LNCAP (cell line): ENCODE results near the gene FOXP2.
A peak's percentile ranks its signal among the peaks of the same experiment; 100 is the strongest.

ENCODE experiments used
- TF ChIP-seq, protein P1 (sequence below): fragments of 450-650 bp; IDR thresholded peaks from 2 replicates; pipeline ENCODE4 v1.5.1; 2017; ENCODE audit warnings: mild to moderate bottlenecking

The FOXP2 gene

DNA sequence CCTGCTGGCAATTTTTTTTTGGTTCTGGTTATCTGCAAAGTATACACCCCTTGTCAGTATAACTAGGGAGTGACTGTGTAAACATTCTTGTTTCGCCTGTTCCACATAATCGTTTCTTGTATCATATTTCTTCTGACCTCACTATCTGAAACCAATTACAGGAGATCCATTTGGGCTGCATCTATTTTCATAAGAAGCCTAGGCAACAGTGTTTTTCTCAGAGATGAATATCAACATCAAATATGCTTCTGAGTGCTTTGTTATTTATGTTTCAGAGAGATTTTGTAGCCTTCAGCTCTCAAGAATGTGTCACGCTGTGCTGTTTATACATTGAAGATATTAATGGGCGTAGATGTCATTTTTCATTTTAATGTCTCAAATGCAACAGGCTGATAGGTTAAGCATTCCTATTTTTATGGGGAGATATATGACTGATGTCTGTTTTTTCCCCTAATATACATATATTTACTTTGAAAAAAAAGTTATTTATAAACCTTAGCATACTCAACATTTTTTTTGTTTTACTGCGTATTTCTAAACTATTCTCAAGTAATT, 115.5 kb downstream of the FOXP2 start:
- TF ChIP-seq, protein P1, sequence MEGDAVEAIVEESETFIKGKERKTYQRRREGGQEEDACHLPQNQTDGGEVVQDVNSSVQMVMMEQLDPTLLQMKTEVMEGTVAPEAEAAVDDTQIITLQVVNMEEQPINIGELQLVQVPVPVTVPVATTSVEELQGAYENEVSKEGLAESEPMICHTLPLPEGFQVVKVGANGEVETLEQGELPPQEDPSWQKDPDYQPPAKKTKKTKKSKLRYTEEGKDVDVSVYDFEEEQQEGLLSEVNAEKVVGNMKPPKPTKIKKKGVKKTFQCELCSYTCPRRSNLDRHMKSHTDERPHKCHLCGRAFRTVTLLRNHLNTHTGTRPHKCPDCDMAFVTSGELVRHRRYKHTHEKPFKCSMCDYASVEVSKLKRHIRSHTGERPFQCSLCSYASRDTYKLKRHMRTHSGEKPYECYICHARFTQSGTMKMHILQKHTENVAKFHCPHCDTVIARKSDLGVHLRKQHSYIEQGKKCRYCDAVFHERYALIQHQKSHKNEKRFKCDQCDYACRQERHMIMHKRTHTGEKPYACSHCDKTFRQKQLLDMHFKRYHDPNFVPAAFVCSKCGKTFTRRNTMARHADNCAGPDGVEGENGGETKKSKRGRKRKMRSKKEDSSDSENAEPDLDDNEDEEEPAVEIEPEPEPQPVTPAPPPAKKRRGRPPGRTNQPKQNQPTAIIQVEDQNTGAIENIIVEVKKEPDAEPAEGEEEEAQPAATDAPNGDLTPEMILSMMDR, result no peak

DNA sequence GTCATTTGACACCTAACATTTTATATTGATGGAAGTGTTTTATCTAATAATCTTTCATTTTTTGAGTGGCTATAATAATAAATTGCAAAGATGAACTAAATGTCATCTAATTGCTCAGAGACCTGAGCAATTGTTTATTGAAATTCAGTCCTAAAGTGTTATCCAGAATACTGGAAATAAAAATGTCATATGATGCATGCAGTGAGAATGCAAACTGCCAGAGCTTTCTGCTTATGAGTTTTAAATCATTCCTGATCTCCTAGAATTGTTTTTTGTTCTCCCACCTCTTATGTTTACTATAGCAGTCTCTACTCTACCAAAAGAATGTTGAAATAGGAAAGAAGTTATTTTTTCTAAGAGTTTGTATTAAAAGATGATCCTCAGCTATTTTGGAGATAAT, 116.7 kb downstream of the FOXP2 start:
- TF ChIP-seq, protein P1, result no peak

DNA sequence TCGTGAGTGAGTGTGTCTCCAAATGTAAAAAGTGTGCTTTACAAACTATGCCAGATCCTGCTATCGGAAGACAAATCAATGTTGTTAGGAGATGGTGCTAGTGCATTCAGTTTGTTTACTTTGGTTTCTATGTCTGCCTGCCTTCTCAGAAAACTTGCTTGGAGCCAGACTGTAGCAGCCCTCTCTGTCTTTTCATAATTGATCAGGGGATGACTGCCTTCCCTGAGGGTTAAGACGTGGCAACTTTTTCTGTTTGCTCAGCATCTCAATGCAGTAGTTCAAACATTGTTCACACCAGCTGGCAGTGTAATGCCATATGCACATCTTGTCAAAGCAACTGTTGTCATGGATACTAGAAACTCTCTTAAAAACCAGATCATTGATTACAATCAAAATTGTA, 118.5 kb downstream of the FOXP2 start:
- TF ChIP-seq, protein P1, result no peak

DNA sequence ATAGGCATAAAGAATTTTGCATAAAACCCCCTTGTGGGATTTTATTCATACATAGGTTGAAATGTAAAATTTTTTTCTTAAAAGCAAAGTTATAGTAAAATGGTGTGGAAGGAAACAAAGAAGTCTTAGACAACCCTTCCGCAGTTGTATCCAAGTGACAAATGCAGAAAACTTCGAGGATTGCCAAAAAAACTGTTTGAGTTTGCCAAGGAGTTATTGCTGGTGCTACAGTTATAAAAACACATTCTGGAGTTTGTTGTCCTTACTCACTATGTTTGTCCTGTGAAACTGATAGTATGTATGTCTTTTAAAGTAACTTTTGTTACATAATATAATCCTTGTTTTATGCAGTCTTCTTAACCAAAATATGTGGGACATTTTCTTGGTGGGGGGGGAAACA, 120.3 kb downstream of the FOXP2 start:
- TF ChIP-seq, protein P1, result no peak

DNA sequence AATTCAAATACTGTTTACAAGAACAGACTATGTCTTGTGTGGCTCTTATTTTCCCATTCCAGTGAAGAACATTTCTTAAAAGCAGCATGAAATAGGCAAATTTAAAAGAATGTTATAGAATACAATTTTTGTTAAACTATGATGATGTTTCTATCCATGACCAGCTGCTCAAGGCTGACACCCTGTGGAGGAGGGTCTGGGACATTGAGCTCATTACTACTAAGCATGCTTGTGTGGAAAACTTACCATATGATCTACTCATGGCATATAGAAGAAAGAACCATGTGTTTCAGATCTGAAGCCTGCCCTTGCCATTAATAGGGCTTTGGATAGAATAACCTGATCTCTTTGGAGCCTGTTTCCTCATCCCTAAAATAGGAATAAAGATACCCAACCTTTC, 125.0 kb downstream of the FOXP2 start:
- TF ChIP-seq, protein P1, result peak; percentile 27; the same call in 1 of the 2 replicates

DNA sequence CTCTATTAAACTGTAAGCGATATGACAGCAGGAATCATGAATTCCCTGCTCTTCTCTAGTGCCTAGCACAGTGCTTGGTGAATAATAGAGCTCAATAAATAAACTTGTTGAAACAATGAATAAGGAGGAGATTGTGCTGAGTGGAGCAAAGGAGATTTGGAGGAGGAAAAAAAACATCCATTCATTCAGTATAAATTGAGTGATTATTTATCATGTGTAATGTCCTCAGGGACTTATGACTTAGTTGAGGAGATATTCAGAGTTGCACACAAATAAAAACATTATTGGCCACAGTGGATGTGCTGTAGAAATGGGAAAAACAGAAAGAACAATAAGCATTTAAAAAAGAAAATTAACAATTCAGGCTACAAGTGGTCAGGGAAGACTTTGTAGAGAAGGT, 125.7 kb downstream of the FOXP2 start:
- TF ChIP-seq, protein P1, result no peak

DNA sequence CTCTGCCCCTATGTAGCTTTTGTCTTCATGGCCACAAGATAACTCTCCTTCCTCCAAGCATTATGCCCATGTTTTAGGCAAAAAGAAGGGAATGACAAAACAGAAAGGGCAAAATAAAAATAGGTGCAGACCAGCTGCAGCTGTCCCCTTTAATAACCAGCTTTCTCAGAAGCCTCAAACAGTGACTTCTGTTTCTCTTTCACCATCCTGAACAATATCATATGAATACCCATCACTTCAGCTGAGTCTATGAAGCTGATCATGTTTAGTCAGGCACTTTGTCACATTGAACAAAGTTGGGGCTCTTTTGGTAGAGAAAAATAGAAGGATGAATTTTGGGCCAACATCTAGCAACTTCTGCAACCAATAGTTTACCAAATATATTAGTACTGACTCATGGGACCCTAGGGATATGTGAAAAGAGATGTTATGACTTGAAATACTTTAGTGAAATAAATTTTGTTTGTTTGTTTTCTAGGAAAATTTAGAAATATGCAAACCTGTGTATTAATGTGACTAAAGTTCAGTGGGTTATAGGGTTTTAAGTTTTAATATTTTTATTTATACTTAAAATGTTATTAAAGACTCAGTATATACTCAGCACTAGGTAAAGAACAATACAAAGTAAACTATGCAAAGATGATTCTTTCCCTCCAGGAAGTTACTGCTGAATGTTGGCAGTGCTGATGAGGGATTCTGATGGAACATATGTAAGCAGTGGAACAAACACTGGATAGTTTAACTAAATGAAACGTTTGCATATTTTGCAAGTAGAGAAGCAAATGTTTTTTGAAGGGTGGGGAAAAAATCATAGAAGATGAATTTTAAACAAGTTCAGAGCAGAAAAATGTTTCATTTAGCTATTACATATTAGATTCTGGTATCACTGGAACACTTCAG, 133.7 kb downstream of the FOXP2 start:
- TF ChIP-seq, protein P1, result no peak
